GM12865 (cell line): ENCODE measurements around the gene PPP3CA.

Source experiments
- DNase-seq: peaks from one replicate; pipeline ENCODE4 v3.0.0; 2010; ENCODE audit warnings: low read depth
- H3K4me3 ChIP-seq: 2 replicates; pipeline ENCODE4 v1.5.1; 2011; ENCODE audit warnings: mild to moderate bottlenecking, low read depth, low read length, control low read depth
- TF ChIP-seq, protein P1 (sequence below): IDR thresholded peaks from 2 replicates; pipeline ENCODE4 v1.5.1; 2011; ENCODE audit warnings: low read length, control low read depth, low read depth, inconsistent platforms; ENCODE audit not compliant: insufficient read depth; ENCODE audit errors: missing control alignments

The PPP3CA gene

DNA sequence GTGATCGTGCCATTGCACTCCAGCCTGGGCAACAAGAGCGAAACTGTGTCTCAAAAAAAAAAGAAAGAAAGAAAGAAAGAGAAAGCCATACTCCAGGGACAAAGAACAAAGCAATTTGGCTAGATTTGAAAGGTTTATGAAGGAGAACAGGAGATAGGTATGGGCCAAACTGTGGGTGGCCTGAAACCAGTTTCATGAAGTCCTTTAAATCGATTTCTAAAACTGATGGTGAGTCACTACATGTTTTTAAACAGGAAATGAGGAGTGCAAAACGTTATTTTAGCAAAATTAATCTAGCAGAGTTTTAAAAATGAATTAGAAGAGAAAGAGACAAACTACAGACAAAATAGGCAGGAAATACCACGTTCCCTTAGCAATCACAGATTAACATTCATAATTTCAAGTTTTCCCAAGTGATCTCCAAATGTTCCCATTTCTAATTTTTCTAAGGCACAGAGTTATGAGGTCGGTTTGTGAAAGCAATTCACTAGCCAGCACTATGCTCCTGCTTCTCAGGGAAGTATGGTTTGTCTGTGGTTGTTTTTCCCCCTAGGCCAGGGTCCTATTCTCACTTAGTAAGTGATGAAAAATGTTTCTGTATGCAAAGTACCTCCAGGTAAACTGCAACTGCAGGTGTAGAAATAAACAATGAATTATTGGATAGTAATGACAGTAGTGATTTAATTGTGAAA lies 190.6 kb downstream of the PPP3CA start:
- DNase-seq = peak; percentile 49
- H3K4me3 ChIP-seq = no peak overlapping the region
- TF ChIP-seq, protein P1, sequence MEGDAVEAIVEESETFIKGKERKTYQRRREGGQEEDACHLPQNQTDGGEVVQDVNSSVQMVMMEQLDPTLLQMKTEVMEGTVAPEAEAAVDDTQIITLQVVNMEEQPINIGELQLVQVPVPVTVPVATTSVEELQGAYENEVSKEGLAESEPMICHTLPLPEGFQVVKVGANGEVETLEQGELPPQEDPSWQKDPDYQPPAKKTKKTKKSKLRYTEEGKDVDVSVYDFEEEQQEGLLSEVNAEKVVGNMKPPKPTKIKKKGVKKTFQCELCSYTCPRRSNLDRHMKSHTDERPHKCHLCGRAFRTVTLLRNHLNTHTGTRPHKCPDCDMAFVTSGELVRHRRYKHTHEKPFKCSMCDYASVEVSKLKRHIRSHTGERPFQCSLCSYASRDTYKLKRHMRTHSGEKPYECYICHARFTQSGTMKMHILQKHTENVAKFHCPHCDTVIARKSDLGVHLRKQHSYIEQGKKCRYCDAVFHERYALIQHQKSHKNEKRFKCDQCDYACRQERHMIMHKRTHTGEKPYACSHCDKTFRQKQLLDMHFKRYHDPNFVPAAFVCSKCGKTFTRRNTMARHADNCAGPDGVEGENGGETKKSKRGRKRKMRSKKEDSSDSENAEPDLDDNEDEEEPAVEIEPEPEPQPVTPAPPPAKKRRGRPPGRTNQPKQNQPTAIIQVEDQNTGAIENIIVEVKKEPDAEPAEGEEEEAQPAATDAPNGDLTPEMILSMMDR = no peak

DNA sequence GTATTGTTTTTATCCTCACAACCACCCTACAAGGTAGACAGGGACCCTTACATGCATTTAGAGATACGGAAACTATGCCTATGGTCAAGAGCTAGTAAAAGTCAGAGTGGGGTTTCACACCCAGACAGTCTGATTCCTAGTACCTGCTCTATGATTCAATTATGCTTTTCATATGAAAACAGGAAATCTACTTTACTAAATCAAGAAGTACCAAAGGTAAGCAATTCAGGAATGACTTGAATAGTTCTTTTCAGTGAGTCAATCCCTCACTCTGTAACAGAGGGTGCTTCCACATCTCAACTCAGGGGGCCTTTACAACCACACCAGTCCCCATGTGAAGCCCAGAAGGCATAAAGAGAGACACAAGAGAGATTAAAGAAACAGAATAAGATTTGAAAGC lies 191.4 kb downstream of the PPP3CA start:
- DNase-seq = peak; percentile 20
- no peak overlapping the region for H3K4me3 ChIP-seq
- TF ChIP-seq, protein P1 = no peak

DNA sequence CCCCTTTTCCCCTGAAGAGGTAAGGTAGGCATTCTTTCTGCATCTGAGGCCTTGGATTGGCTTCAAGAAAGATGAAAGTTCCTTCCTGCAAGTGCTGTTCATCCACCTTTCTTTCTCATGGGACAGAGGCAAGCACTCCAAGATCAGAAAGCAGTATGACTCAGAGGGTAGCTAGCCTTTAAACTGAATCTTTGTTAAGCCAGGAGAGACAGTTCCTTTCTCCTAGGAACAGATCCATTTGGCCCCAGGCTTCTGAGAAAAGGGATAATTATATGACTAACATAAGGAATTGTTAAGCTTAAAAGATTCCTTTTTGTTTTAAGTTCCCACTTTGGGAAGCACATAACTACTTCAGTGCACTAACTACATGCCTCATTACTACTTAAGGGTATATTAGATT lies 192.0 kb downstream of the PPP3CA start:
- DNase-seq = no peak
- TF ChIP-seq, protein P1 = no peak
- no peak overlapping the region for H3K4me3 ChIP-seq

DNA sequence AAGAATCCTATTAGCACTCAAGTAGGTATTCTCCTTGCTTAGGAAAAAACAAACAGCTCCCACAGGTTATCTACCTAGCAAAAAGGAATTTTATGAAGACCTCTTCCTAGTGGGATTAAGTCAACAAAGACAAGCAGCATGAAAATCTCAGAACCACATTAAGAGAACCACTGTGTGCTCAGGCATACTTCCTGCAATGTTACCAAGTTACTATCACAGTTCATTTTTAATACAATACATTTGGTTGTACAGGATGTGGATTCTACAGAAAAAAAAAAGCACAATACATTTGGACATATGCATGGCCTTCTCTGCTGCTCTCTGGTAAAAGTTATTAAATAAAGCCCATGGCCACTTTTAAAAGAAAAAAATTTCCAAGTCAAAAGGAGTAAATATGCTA lies 193.7 kb downstream of the PPP3CA start:
- DNase-seq = no peak
- TF ChIP-seq, protein P1 = no peak
- no peak overlapping the region for H3K4me3 ChIP-seq

DNA sequence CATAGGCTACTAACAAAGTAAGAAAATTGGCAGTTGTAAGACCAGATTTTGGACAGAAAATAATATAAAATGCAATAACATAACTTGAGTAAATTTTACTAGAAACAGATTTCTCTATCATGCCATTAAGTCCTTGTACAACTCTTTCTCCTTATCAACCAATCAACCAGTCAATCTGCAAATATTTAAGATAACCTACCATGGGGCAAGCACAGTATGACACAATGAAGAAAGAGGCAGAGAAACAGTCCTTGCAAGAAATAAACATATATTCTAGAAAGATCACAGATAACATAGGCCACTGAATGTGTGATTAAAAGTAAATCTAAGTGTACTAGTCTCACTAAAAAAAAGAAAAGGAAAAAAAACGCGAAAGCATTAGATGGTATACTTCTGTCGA lies 194.8 kb downstream of the PPP3CA start:
- no peak overlapping the region for H3K4me3 ChIP-seq
- DNase-seq = no peak
- TF ChIP-seq, protein P1 = no peak

DNA sequence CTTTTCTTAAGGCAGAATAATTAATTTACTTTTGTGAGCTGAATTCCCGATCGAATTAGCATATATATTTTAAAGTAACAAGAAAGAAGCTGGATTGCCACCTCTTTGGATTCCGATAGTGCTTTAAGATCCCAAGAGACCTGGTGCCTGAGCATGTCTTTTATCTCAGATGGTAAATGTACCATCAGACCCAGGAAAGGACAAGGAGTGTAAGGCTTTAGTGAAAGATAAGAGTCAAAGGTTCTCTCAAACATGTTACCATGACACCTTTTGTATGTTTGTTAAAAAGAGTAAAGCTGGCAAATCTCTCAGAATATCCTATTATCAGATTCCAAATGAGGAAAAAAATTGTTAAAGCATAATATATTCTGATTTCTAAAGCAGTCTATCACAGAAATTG lies 198.8 kb downstream of the PPP3CA start:
- TF ChIP-seq, protein P1 = no peak
- no peak overlapping the region for H3K4me3 ChIP-seq
- no peak for DNase-seq

DNA sequence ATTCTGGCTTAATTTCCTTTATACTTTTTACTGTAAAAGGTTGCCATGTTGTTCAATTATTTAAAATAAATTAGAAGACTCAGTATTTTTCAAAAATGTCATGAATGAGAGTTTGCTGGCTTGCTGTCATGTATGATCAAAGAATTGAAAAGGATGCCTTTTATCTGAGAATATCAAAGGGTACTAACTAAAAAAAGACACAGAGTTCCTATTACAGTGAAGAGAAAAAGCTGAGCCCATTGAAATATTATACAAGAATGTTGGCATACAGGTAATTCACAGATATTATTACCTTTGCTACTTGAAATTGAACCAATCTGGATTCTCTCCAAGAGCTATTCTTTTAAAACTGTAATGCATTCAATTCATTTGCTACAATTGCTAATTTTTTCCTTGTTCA lies 200.0 kb downstream of the PPP3CA start:
- DNase-seq = no peak
- TF ChIP-seq, protein P1 = no peak
- no peak overlapping the region for H3K4me3 ChIP-seq
